SU-DHL-6 (cell line): Measurements from ENCODE around the gene VSTM2B.

ENCODE experiments used
- CTCF ChIP-seq: fragments of 200-600 bp; sonication (generic); IDR thresholded peaks from one replicate; pipeline ENCODE4 v1.5.1; 2017; ENCODE audit warnings: antibody characterized with exemption, mild to moderate bottlenecking, low read length, moderate library complexity; ENCODE audit not compliant: insufficient read depth, poor library complexity, severe bottlenecking
- EZH2phosphoT487 ChIP-seq: fragments of 200-600 bp; sonication (generic), shearing (Covaris generic); conservative IDR thresholded peaks from 2 replicates; pipeline ENCODE4 v1.6.1; 2018; ENCODE audit warnings: mild to moderate bottlenecking, antibody characterized with exemption, low read length, moderate library complexity, mixed read lengths

GRCh38 chr19:29495901-29496441 lies 29.8 kb upstream of the VSTM2B start:
- TF ChIP-seq CTCF: no peak
- no peak for TF ChIP-seq EZH2phosphoT487
